Fibroblast of lung (primary cell): ENCODE measurements around the gene MISFA.

Source experiments
- CTCF ChIP-seq, 2 donors: IDR thresholded peaks in 1 of 2; conservative IDR thresholded peaks in 1 of 2; 1 replicate in 1 of 2; 2 replicates in 1 of 2; pipeline ENCODE4 v1.5.1; 2011 to 2012; ENCODE audit warnings: low read length in 2 of 2, control low read depth in 1 of 2, inconsistent platforms in 1 of 2, low read depth in 1 of 2, mild to moderate bottlenecking in 1 of 2
- EZH2 ChIP-seq: IDR thresholded peaks from 2 replicates; pipeline ENCODE4 v1.5.1; 2012; ENCODE audit warnings: low read length, control low read depth, mild to moderate bottlenecking; ENCODE audit errors: missing control alignments

- no peak for TF ChIP-seq EZH2
- TF ChIP-seq CTCF (conservative IDR thresholded peaks at IDR 0.05 in 1 of 2, IDR thresholded peaks at IDR 0.05 in 1 of 2; ENCODE audit: low read depth in 1 of 2, low read length in 2 of 2): no peak
Measured at GRCh38 chr11:18594999-18595749, 4.4 kb upstream of the MISFA start.
